ENCODE results near the gene KIF25.

DNA sequence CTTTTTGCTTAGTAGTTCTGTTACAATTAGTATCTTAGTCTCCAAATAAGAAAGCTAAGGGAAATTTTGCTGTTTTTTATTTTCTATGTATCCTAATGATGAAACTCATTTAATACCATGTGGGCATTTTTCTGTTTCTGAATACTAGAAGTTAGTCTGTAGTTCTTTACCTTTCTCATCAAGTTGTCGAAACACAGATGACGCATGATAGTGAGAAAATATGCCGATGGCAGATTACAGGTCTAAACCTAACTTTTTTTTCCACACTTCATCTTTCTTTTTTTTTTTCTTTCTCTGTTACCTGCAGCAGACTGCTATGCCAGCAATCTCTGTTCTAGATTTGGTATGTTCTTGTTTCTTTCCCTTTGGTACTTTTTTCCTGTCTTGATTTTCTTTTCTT is 43.3 kb upstream of the KIF25 start:
- TF ChIP-seq MAFK (IDR thresholded peaks at IDR 0.05; ENCODE audit: partially characterized antibody) (no peak), EP300 (IDR thresholded peaks at IDR 0.05) (no peak), POLR2A (IDR thresholded peaks at IDR 0.05; ENCODE audit: low read length) (no peak), MAZ (IDR thresholded peaks at IDR 0.05; ENCODE audit: borderline replicate concordance, low read depth, low read length) (no peak), RAD21 (conservative IDR thresholded peaks at IDR 0.05 in 1 of 2, IDR thresholded peaks at IDR 0.05 in 1 of 2) (no peak), BHLHE40 (IDR thresholded peaks at IDR 0.05; ENCODE audit: low read depth, low read length) (no peak), EHMT2 (IDR thresholded peaks at IDR 0.05; ENCODE audit: low read depth) (no peak), CHD4 (IDR thresholded peaks at IDR 0.05; ENCODE audit: borderline replicate concordance) (no peak), RARB (CRISPR knock-in tag; IDR thresholded peaks at IDR 0.05) (no peak), SMC3 (IDR thresholded peaks at IDR 0.05) (no peak), HDAC2 (IDR thresholded peaks at IDR 0.05) (no peak)
- TF ChIP-seq, protein P1, sequence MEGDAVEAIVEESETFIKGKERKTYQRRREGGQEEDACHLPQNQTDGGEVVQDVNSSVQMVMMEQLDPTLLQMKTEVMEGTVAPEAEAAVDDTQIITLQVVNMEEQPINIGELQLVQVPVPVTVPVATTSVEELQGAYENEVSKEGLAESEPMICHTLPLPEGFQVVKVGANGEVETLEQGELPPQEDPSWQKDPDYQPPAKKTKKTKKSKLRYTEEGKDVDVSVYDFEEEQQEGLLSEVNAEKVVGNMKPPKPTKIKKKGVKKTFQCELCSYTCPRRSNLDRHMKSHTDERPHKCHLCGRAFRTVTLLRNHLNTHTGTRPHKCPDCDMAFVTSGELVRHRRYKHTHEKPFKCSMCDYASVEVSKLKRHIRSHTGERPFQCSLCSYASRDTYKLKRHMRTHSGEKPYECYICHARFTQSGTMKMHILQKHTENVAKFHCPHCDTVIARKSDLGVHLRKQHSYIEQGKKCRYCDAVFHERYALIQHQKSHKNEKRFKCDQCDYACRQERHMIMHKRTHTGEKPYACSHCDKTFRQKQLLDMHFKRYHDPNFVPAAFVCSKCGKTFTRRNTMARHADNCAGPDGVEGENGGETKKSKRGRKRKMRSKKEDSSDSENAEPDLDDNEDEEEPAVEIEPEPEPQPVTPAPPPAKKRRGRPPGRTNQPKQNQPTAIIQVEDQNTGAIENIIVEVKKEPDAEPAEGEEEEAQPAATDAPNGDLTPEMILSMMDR (IDR thresholded peaks at IDR 0.05) = no peak
- TF ChIP-seq, protein P2, sequence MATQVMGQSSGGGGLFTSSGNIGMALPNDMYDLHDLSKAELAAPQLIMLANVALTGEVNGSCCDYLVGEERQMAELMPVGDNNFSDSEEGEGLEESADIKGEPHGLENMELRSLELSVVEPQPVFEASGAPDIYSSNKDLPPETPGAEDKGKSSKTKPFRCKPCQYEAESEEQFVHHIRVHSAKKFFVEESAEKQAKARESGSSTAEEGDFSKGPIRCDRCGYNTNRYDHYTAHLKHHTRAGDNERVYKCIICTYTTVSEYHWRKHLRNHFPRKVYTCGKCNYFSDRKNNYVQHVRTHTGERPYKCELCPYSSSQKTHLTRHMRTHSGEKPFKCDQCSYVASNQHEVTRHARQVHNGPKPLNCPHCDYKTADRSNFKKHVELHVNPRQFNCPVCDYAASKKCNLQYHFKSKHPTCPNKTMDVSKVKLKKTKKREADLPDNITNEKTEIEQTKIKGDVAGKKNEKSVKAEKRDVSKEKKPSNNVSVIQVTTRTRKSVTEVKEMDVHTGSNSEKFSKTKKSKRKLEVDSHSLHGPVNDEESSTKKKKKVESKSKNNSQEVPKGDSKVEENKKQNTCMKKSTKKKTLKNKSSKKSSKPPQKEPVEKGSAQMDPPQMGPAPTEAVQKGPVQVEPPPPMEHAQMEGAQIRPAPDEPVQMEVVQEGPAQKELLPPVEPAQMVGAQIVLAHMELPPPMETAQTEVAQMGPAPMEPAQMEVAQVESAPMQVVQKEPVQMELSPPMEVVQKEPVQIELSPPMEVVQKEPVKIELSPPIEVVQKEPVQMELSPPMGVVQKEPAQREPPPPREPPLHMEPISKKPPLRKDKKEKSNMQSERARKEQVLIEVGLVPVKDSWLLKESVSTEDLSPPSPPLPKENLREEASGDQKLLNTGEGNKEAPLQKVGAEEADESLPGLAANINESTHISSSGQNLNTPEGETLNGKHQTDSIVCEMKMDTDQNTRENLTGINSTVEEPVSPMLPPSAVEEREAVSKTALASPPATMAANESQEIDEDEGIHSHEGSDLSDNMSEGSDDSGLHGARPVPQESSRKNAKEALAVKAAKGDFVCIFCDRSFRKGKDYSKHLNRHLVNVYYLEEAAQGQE (IDR thresholded peaks at IDR 0.05) = no peak
- TF ChIP-seq, protein P3, sequence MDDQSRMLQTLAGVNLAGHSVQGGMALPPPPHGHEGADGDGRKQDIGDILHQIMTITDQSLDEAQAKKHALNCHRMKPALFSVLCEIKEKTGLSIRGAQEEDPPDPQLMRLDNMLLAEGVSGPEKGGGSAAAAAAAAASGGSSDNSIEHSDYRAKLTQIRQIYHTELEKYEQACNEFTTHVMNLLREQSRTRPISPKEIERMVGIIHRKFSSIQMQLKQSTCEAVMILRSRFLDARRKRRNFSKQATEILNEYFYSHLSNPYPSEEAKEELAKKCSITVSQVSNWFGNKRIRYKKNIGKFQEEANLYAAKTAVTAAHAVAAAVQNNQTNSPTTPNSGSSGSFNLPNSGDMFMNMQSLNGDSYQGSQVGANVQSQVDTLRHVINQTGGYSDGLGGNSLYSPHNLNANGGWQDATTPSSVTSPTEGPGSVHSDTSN (IDR thresholded peaks at IDR 0.05) = no peak

Measured in A549 (cell line).